Activated T-cell treated with anti-CD3 and anti-CD28 coated beads, Interleukin-2, amount 50 U/mL, for 72 hours (primary cell): ENCODE data around the gene TUBGCP2. TPM values are rescaled to one million over a fixed set of nuclear protein-coding genes. Genes with fewer than 3 reads are reported as not detected.

ENCODE experiments used
- ATAC-seq, 2 donors: fragments of 150-1000 bp; cut with Tn5 transposase; replicated peaks in 1 of 2; 2 replicates each; pipeline ENCODE4 v1.10.0; 2021; ENCODE audit warnings: moderate library complexity in 2 of 2, mild to moderate bottlenecking in 1 of 2
- DNase-seq, 2 donors: peaks; one replicate each; pipeline ENCODE4 v3.0.0; 2021 to 2022; ENCODE audit warnings: mixed read lengths in 1 of 2
- H3K27ac Mint-ChIP-seq: one replicate; pipeline ENCODE4 v1.8.0; 2022; ENCODE audit warnings: mild to moderate bottlenecking, moderate library complexity, mixed read lengths
- H3K27me3 Mint-ChIP-seq: one replicate; pipeline ENCODE4 v1.8.0; 2022; ENCODE audit warnings: low read depth, mixed read lengths
- H3K36me3 Mint-ChIP-seq, 2 donors: one replicate each; pipeline ENCODE4 v1.8.0; 2022; ENCODE audit warnings: mixed read lengths in 2 of 2, mild to moderate bottlenecking in 1 of 2; ENCODE audit not compliant: insufficient read depth in 2 of 2
- H3K4me1 Mint-ChIP-seq: one replicate; pipeline ENCODE4 v1.8.0; 2022; ENCODE audit warnings: low read depth, mixed read lengths
- H3K4me3 Mint-ChIP-seq, 2 donors: one replicate each; pipeline ENCODE4 v1.8.0; 2022; ENCODE audit warnings: mild to moderate bottlenecking in 2 of 2, mixed read lengths in 2 of 2, moderate library complexity in 2 of 2
- H3K9me3 Mint-ChIP-seq, 2 donors: one replicate each; pipeline ENCODE4 v1.8.0; 2022; ENCODE audit warnings: mixed read lengths in 2 of 2
- total RNA-seq, 2 donors: library from RNA; stranded (reverse); gene quantifications; one replicate each; pipeline ENCODE4 v1.2.3, GENCODE V29; 2022

The TUBGCP2 gene
- total RNA-seq, 2 donors from 2014 or later, result 50.9 to 51.2 TPM

GRCh38 chr10:133281084-133281483 is 27.6 kb downstream of the TUBGCP2 start:
- H3K27me3 Mint-ChIP-seq, result no peaks in the 10 kb centered on the region
- no peak for ATAC-seq
- no peak for DNase-seq
- no peak overlapping the region for H3K27ac Mint-ChIP-seq
- H3K4me3 Mint-ChIP-seq, result no peak overlapping the region
- peaks cover 15% of the 10 kb centered on the region for H3K4me1 Mint-ChIP-seq
- H3K9me3 Mint-ChIP-seq, result no peaks in the 10 kb centered on the region
- H3K36me3 Mint-ChIP-seq, result peaks cover 5 to 15% of the 10 kb centered on the region in 2 donors

GRCh38 chr10:133280391-133281059 is 28.1 kb downstream of the TUBGCP2 start:
- DNase-seq (no peak), ATAC-seq (no peak)
- peaks cover 15% of the 10 kb centered on the region for H3K4me1 Mint-ChIP-seq
- no peak overlapping the region for H3K27ac Mint-ChIP-seq
- peaks cover 4 to 13% of the 10 kb centered on the region in 2 donors for H3K36me3 Mint-ChIP-seq
- no peaks in the 10 kb centered on the region for H3K9me3 Mint-ChIP-seq
- H3K27me3 Mint-ChIP-seq, result no peaks in the 10 kb centered on the region
- no peak overlapping the region for H3K4me3 Mint-ChIP-seq

GRCh38 chr10:133279326-133280226 is 29.1 kb downstream of the TUBGCP2 start:
- DNase-seq (no peak), ATAC-seq (no peak)
- no peaks in the 10 kb centered on the region for H3K27me3 Mint-ChIP-seq
- no peak overlapping the region for H3K27ac Mint-ChIP-seq
- peaks cover under 1 to 9% of the 10 kb centered on the region in 2 donors for H3K36me3 Mint-ChIP-seq
- peaks cover 21% of the 10 kb centered on the region for H3K4me1 Mint-ChIP-seq
- H3K9me3 Mint-ChIP-seq, result no peaks in the 10 kb centered on the region
- H3K4me3 Mint-ChIP-seq, result peak overlapping the region in 1 of 2 donors; percentile 25

DNA sequence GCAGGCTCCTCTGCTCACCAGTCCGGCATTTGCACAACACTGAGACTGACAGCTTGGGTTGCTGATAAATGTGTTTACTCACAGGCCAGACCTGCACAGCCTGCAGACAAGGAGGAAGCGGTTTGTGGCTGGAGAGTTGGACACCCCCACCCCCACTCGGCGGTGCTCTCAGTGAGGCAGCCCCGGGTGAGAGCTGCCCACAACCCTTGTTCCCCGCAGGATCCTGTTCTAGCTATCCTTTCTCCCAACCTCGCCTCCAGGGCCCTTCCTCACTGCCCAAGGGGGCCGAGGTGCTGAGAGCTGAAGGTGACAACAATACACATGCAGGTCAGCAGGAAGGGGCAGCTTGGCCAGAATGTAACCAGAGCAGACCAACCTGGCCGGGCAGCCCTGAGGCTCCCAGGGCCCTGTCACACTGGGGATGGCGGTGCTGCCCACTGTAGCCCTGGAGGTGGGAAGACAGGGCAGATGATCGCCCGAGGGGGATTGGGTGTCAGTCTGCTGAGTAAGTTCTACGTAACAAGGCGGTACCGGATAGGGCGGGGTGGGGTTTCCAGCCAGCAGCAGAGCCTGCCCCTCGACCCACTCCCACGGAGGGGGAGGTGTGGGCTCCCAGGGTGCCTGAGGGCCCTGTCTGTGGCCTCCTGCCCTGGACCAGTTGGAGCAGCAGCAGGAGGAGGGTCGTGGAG is 30.0 kb downstream of the TUBGCP2 start:
- no peaks in the 10 kb centered on the region for H3K9me3 Mint-ChIP-seq
- peaks cover 22% of the 10 kb centered on the region for H3K4me1 Mint-ChIP-seq
- H3K36me3 Mint-ChIP-seq, result peaks cover 0 to 7% of the 10 kb centered on the region in 2 donors
- peak overlapping the region; percentile 82 to 86 for H3K4me3 Mint-ChIP-seq
- ATAC-seq (peak; percentile 19 to 43), DNase-seq (peak; percentile 66 to 78)
- H3K27ac Mint-ChIP-seq, result peak overlapping the region; percentile 22
- no peaks in the 10 kb centered on the region for H3K27me3 Mint-ChIP-seq

- no peak for ATAC-seq
- Mint-ChIP-seq H3K36me3 (peaks cover 0 to 6% of the 10 kb centered on the region in 2 donors), H3K27me3 (no peaks in the 10 kb centered on the region), H3K9me3 (no peaks in the 10 kb centered on the region), H3K27ac (peak overlapping the region; percentile 22), H3K4me3 (peak overlapping the region; percentile 82 to 86), H3K4me1 (peaks cover 22% of the 10 kb centered on the region)
- DNase-seq, result no peak
Observed at GRCh38 chr10:133277993-133278576, 30.6 kb downstream of the TUBGCP2 start.

DNA sequence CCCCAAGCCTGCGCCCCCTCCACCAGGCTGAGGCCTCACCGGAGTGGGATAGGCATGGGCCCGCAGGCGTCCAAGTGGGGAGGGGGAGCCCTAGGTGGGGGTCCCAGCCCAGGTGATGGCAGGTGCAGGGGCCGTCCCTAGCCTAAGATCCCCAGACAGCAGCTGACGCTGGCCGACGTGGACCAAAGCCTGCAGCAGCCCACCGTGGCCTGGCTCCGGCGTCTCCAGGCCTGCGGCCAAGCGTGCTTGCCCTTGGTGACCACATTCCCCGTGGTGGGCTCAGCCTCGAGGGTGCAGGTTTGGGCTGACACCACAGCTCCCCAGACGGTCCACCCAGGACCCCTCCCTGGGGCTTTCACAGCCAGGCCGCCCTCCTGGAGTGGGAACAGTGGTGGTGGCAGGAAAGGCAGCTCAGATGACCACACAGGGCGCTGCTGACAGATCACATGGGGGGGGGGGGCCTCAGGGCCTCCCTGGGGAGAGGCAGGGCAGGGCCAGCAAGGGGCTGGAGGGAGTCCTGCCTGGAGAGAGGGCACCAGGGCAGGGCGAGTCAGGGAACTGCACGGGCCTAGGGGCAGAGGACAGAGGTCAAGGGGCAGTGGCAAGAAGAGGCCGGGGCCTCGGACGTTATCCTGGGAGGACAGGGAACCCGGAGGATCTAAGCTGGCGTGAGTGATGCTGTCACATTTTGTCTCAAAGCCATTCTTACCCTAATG is 31.2 kb downstream of the TUBGCP2 start:
- ATAC-seq (no peak), DNase-seq (no peak)
- peak overlapping the region; percentile 82 to 86 for H3K4me3 Mint-ChIP-seq
- H3K27ac Mint-ChIP-seq, result no peak overlapping the region
- H3K4me1 Mint-ChIP-seq, result peaks cover 22% of the 10 kb centered on the region
- H3K9me3 Mint-ChIP-seq, result no peaks in the 10 kb centered on the region
- peaks cover 0 to 6% of the 10 kb centered on the region in 2 donors for H3K36me3 Mint-ChIP-seq
- H3K27me3 Mint-ChIP-seq, result no peaks in the 10 kb centered on the region

- Mint-ChIP-seq H3K4me3 (peak within 1 kb of the TSS; percentile 93 to 94), H3K27me3 (no peaks in the 10 kb centered on the region), H3K9me3 (no peaks in the 10 kb centered on the region), H3K27ac (peak within 1 kb of the TSS; percentile 72), H3K36me3 (peaks cover 0 to 4% of the 10 kb centered on the region in 2 donors), H3K4me1 (peaks cover 22% of the 10 kb centered on the region)
- DNase-seq (peak; percentile 82 to 86), ATAC-seq (peak; percentile 55 to 61)
Observed at GRCh38 chr10:133276435-133277201, 32.1 kb downstream of the TUBGCP2 start, which contains the start of gene ADAM8. Gene ADAM8, minus strand, starts transcription at chr10:133276868. Its CDS starts 51 bp downstream, at chr10:133276817.

- H3K4me3 Mint-ChIP-seq, result peak overlapping the region; percentile 93 to 94
- ATAC-seq (no peak), DNase-seq (no peak)
- peak overlapping the region; percentile 72 for H3K27ac Mint-ChIP-seq
- no peaks in the 10 kb centered on the region for H3K9me3 Mint-ChIP-seq
- H3K27me3 Mint-ChIP-seq, result no peaks in the 10 kb centered on the region
- H3K36me3 Mint-ChIP-seq, result peaks cover 0 to 4% of the 10 kb centered on the region in 2 donors
- peaks cover 22% of the 10 kb centered on the region for H3K4me1 Mint-ChIP-seq
Observed at GRCh38 chr10:133276100-133276434, 32.6 kb downstream of the TUBGCP2 start.

- peak overlapping the region; percentile 72 for H3K27ac Mint-ChIP-seq
- ATAC-seq, result peak; percentile 56 to 61
- H3K4me3 Mint-ChIP-seq, result peak overlapping the region; percentile 93 to 94
- peaks cover 0 to 4% of the 10 kb centered on the region in 2 donors for H3K36me3 Mint-ChIP-seq
- H3K9me3 Mint-ChIP-seq, result no peaks in the 10 kb centered on the region
- peaks cover 22% of the 10 kb centered on the region for H3K4me1 Mint-ChIP-seq
- H3K27me3 Mint-ChIP-seq, result no peaks in the 10 kb centered on the region
- DNase-seq, result peak; percentile 68
Observed at GRCh38 chr10:133275684-133276092, 33.0 kb downstream of the TUBGCP2 start.

DNA sequence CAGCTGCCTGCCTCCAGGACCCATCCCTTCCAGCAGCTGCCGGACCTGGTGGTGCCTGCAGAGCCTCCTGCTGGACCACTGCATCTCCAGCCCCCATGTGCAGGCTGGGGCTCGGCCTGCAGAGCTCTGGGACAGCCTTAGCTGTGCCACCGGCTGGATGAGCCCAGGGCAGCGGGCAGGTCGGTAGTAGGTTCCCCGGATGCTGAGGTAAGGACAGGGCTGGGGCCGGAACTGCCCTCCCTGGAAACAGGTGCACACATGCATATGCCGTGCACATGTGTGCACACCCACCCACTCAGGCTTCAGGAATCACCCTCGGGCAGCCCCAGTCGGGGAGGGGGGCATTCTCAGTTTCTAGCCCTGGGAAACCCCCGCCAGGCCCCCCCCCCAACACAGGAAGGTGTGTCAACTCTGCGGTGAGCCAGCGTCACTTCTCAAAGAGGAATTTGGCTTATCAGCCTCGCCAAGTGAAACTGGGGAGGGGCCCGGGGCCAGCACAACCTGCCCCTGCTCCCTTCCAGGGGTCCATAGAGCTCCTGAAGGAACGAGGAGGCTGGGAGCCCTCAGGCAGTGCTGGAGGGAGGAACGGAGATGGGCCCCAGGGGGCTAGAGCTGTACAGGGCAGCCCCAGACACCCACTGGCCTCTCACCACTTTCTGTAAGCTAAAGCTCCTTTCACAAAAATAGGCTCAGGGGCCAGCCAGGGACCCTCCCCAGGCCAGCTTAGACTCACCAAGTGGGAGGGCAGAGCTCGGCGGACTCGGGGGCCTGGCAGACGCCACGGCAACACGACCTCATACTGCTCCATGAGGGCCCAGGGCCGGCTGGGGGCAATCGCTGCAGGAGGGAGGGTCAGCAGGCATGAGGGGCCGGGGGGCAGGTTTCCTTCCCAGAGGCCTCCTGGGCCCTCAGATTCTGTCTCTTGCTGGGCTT is 33.7 kb downstream of the TUBGCP2 start:
- Mint-ChIP-seq H3K4me1 (peaks cover 22% of the 10 kb centered on the region), H3K9me3 (no peaks in the 10 kb centered on the region), H3K4me3 (peak overlapping the region; percentile 93 to 94), H3K36me3 (peaks cover 0 to 4% of the 10 kb centered on the region in 2 donors), H3K27ac (peak overlapping the region; percentile 82), H3K27me3 (no peaks in the 10 kb centered on the region)
- DNase-seq, result peak; percentile 79 to 80
- ATAC-seq, result peak; percentile 65 to 71
